HCT116 (cell line): ENCODE results near the gene ARHGEF16. TPM values are rescaled to one million over a fixed set of nuclear protein-coding genes. Genes with fewer than 3 reads are reported as not detected.

Experiments
- ATAC-seq: fragments of 200-7000 bp; cut with Tn5 transposase; 2 replicates; pipeline ENCODE4 v1.9.1; 2020; ENCODE audit warnings: mild to moderate bottlenecking, moderate library complexity
- BruUV-seq: library from RNA; stranded (reverse); fragments of 400-500 nt; replicated peaks from 2 replicates; lab custom pipeline; 2021; lab: Mats Ljungman, UMichigan
- CTCF ChIA-PET: fragments of 300-600 bp; sonication (Branson Sonifier 250); formaldehyde crosslinking; loops from one replicate; lab custom pipeline; 2021; ENCODE audit warnings: antibody characterized with exemption; lab: Charles Lee
- POLR2A ChIA-PET: fragments of 300-600, 350-600 bp; sonication (Branson Sonifier 250); formaldehyde crosslinking; loops from one replicate; lab custom pipeline; 2021; ENCODE audit warnings: antibody characterized with exemption; lab: Charles Lee
- RAD21 ChIA-PET, 2 experiments: fragments of 300-600 bp; sonication (Branson Sonifier 250); formaldehyde crosslinking; loops; one replicate each; lab custom pipeline; 2023; ENCODE audit warnings: low total read pairs in 2 of 2; ENCODE audit not compliant: uncharacterized antibody in 2 of 2, unreplicated experiment in 2 of 2, low non-redundant PET in 1 of 2; lab: Charles Lee
- DNase-seq: peaks from one replicate; pipeline ENCODE4 v3.0.0-alpha.2; 2010; ENCODE audit warnings: low read depth, low spot score
- H2AFZ ChIP-seq: fragments of 200-600 bp; shearing (Covaris generic), sonication (generic); 2 replicates; pipeline ENCODE4 v1.6.1; 2017; ENCODE audit warnings: low read depth, mixed run types, mixed read lengths, antibody characterized with exemption, low read length; ENCODE audit not compliant: poor library complexity, severe bottlenecking
- H3K27ac ChIP-seq: 2 replicates; pipeline ENCODE4 v1.5.1; 2012; ENCODE audit warnings: low read depth, low read length
- H3K27me3 ChIP-seq: fragments of 200-600 bp; sonication (generic); 2 replicates; pipeline ENCODE4 v1.6.1; 2016; ENCODE audit warnings: mixed run types, low read length, mixed read lengths; ENCODE audit not compliant: insufficient read depth
- H3K36me3 ChIP-seq, 2 experiments: fragments of 200-500 bp in 1 of 2; fragments of 200-600 bp in 1 of 2; sonication (Bioruptor generic) in 1 of 2; sonication (generic) in 1 of 2; 2 replicates each; pipeline versions ENCODE4 v1.5.1 to v1.6.1; 2014 to 2016; ENCODE audit warnings: low read length in 2 of 2, inconsistent platforms in 1 of 2, mixed read lengths in 1 of 2, mixed run types in 1 of 2; ENCODE audit not compliant: insufficient read depth in 2 of 2, control insufficient read depth in 1 of 2
- H3K4me1 ChIP-seq, 2 experiments: fragments of 200-600 bp in 1 of 2; sonication (generic) in 1 of 2; 2 replicates each; pipeline versions ENCODE4 v1.5.1 to v1.6.1; 2012 to 2017; ENCODE audit warnings: low read length in 2 of 2, inconsistent platforms in 1 of 2, mild to moderate bottlenecking in 1 of 2, mixed read lengths in 1 of 2, mixed run types in 1 of 2, moderate library complexity in 1 of 2; ENCODE audit not compliant: insufficient read depth in 2 of 2, control insufficient read depth in 1 of 2
- H3K4me2 ChIP-seq: fragments of 200-600 bp; sonication (generic); 2 replicates; pipeline ENCODE4 v1.6.1; 2017; ENCODE audit warnings: mixed run types, low read length, mixed read lengths
- H3K4me3 ChIP-seq, 2 experiments: fragments of 200-600 bp in 1 of 2; sonication (generic) in 1 of 2; replicated peaks in 1 of 2; 2 replicates each; pipeline ENCODE4 v1.5.1; 2011 to 2016; ENCODE audit warnings: low read length in 2 of 2, control low read depth in 1 of 2, low read depth in 1 of 2, mild to moderate bottlenecking in 1 of 2, mixed read lengths in 1 of 2, mixed run types in 1 of 2
- H3K79me2 ChIP-seq: fragments of 200-600 bp; sonication (generic); 2 replicates; pipeline ENCODE4 v1.6.1; 2017; ENCODE audit warnings: mild to moderate bottlenecking, mixed run types, low read length, moderate library complexity, mixed read lengths; ENCODE audit not compliant: insufficient read depth
- H3K9ac ChIP-seq: fragments of 200-600 bp; sonication (generic); 2 replicates; pipeline ENCODE4 v1.6.1; 2016; ENCODE audit warnings: low read length, mixed read lengths
- H3K9me2 ChIP-seq: fragments of 200-600 bp; sonication (generic), shearing (Covaris generic); 2 replicates; pipeline ENCODE4 v1.6.1; 2017; ENCODE audit warnings: mixed run types, mild to moderate bottlenecking, moderate library complexity; ENCODE audit not compliant: insufficient read depth
- H3K9me3 ChIP-seq, 2 experiments: fragments of 200-500 bp in 1 of 2; fragments of 200-600 bp in 1 of 2; sonication (Bioruptor generic) in 1 of 2; sonication (generic) in 1 of 2; 2 replicates each; pipeline ENCODE4 v1.6.1; 2014 to 2017; ENCODE audit warnings: low read length in 2 of 2, mixed read lengths in 2 of 2, inconsistent platforms in 1 of 2, low read depth in 1 of 2, mild to moderate bottlenecking in 1 of 2, mixed run types in 1 of 2, moderate library complexity in 1 of 2; ENCODE audit not compliant: control insufficient read depth in 1 of 2, insufficient read depth in 1 of 2
- H4K20me1 ChIP-seq: fragments of 200-600 bp; sonication (generic), shearing (Covaris generic); 2 replicates; pipeline ENCODE4 v1.6.1; 2017; ENCODE audit warnings: mixed run types, mild to moderate bottlenecking, moderate library complexity; ENCODE audit not compliant: insufficient read depth
- CTCF ChIP-seq, 3 experiments: fragments of 200-600 bp in 1 of 3; sonication (generic) in 1 of 3; IDR thresholded peaks in 2 of 3; conservative IDR thresholded peaks in 1 of 3; 2 replicates each; pipeline ENCODE4 v1.5.1; 2012 to 2017; ENCODE audit warnings: low read depth in 2 of 3, low read length in 2 of 3, antibody characterized with exemption in 1 of 3, borderline replicate concordance in 1 of 3, control low read depth in 1 of 3, mild to moderate bottlenecking in 1 of 3, mixed read lengths in 1 of 3, mixed run types in 1 of 3, moderate library complexity in 1 of 3; ENCODE audit not compliant: insufficient read depth in 1 of 3
- EGR1 ChIP-seq: IDR thresholded peaks from 2 replicates; pipeline ENCODE4 v1.6.1; 2012; ENCODE audit warnings: low read depth
- EZH2 ChIP-seq: fragments of 200-600 bp; sonication (generic); IDR thresholded peaks from 2 replicates; pipeline ENCODE4 v1.6.1; 2017; ENCODE audit warnings: antibody characterized with exemption, mixed run types
- EZH2phosphoT487 ChIP-seq: fragments of 200-600 bp; IDR thresholded peaks from 2 replicates; pipeline ENCODE4 v1.6.1; 2018; ENCODE audit warnings: antibody characterized with exemption, borderline replicate concordance
- FOSL1 ChIP-seq: IDR thresholded peaks from 2 replicates; pipeline ENCODE4 v1.6.1; 2012; ENCODE audit warnings: low read depth
- JUND ChIP-seq: IDR thresholded peaks from 2 replicates; pipeline ENCODE4 v1.6.1; 2012
- POLR2A ChIP-seq: IDR thresholded peaks from 2 replicates; pipeline ENCODE4 v1.7.0; 2011; ENCODE audit warnings: borderline replicate concordance; ENCODE audit not compliant: insufficient read depth, insufficient read length; ENCODE audit errors: extremely low read depth
- POLR2AphosphoS5 ChIP-seq: IDR thresholded peaks from 2 replicates; pipeline ENCODE4 v1.6.1; 2011; ENCODE audit warnings: mild to moderate bottlenecking, low read depth, low read length, moderate library complexity
- RAD21 ChIP-seq: IDR thresholded peaks from 2 replicates; pipeline ENCODE4 v1.6.1; 2012; ENCODE audit warnings: low read depth, mild to moderate bottlenecking
- SIN3A ChIP-seq: IDR thresholded peaks from 2 replicates; pipeline ENCODE4 v1.6.1; 2012; ENCODE audit warnings: low read depth
- SP1 ChIP-seq: IDR thresholded peaks from 2 replicates; pipeline ENCODE4 v1.6.1; 2012; ENCODE audit warnings: low read depth
- YY1 ChIP-seq: IDR thresholded peaks from 2 replicates; pipeline ENCODE4 v1.6.1; 2011; ENCODE audit warnings: low read length, low read depth, moderate library complexity, mild to moderate bottlenecking; ENCODE audit not compliant: insufficient replicate concordance; ENCODE audit errors: extremely low read depth
- ZFX ChIP-seq: fragments of 450-650 bp; IDR thresholded peaks from 2 replicates; pipeline ENCODE4 v1.6.1; 2017
- ZNF274 ChIP-seq: fragments of 200-500 bp; sonication (Bioruptor generic); IDR thresholded peaks from 2 replicates; pipeline ENCODE4 v1.6.1; 2014; ENCODE audit warnings: mild to moderate bottlenecking, low read depth, low read length, inconsistent platforms
- intact Hi-C: fragments of 100-400 bp; cut with micrococcal nuclease; formaldehyde crosslinking; loops from 2 replicates; pipeline ENCODE4 v1.10.0; 2022
- total RNA-seq: library from RNA; stranded (reverse); gene quantifications from one replicate; pipeline ENCODE4 v1.2.1, GENCODE V29; 2021; ENCODE audit not compliant: unreplicated experiment
- TF ChIP-seq, protein P1 (sequence below): IDR thresholded peaks from 2 replicates; pipeline ENCODE4 v1.6.1; 2012
- TF ChIP-seq, protein P2 (sequence below): IDR thresholded peaks from 2 replicates; pipeline ENCODE4 v1.6.1; 2012
- TF ChIP-seq, protein P3 (sequence below): IDR thresholded peaks from 2 replicates; pipeline ENCODE4 v1.6.1; 2012; ENCODE audit warnings: low read depth
- TF ChIP-seq, protein P4 (sequence below): IDR thresholded peaks from 2 replicates; pipeline ENCODE4 v1.6.1; 2011; ENCODE audit warnings: mild to moderate bottlenecking, low read length, moderate library complexity; ENCODE audit not compliant: insufficient replicate concordance; ENCODE audit errors: extremely low read depth

The ARHGEF16 gene
- total RNA-seq, 1 experiment from 2014 or later: 37.4 TPM

- no peaks in the 10 kb centered on the region for H4K20me1 ChIP-seq
- H3K36me3 ChIP-seq: no peaks in the 10 kb centered on the region
- H2AFZ ChIP-seq: no peak overlapping the region
- RAD21 ChIA-PET: no interaction called here
- no peaks in the 10 kb centered on the region for H3K9me3 ChIP-seq
- no peaks in the 10 kb centered on the region for H3K9me2 ChIP-seq
- no peak overlapping the region for H3K9ac ChIP-seq
- POLR2A ChIA-PET: no interaction called here
- H3K4me1 ChIP-seq: no peaks in the 10 kb centered on the region
- H3K27me3 ChIP-seq: no peaks in the 10 kb centered on the region
- intact Hi-C loops: no loop called here
- BruUV-seq: no TSS peak
- no peak for DNase-seq
- H3K4me3 ChIP-seq: no peak overlapping the region
- ATAC-seq: peak; percentile 15; the same call in 1 of the 2 replicates
- H3K4me2 ChIP-seq: no peak overlapping the region
- H3K79me2 ChIP-seq: no peaks in the 10 kb centered on the region
- CTCF ChIA-PET: interaction anchor here (1.1 kb wide), 1 partner anchor 22 kb away, joined by 3 read pairs; no protein-coding TSS in a partner anchor
- H3K27ac ChIP-seq: no peak overlapping the region
- TF ChIP-seq SIN3A (no peak), CTCF (IDR thresholded peaks at IDR 0.05 in 2 of 3, conservative IDR thresholded peaks at IDR 0.05 in 1 of 3; ENCODE audit: borderline replicate concordance in 1 of 3, insufficient read depth in 1 of 3, low read depth in 2 of 3, low read length in 2 of 3) (no peak), EZH2phosphoT487 (no peak), EGR1 (no peak), POLR2A (no peak), SP1 (no peak), RAD21 (no peak), EZH2 (no peak), POLR2AphosphoS5 (no peak), JUND (no peak), ZFX (no peak), YY1 (no peak), FOSL1 (no peak), ZNF274 (no peak)
- TF ChIP-seq, protein P1, sequence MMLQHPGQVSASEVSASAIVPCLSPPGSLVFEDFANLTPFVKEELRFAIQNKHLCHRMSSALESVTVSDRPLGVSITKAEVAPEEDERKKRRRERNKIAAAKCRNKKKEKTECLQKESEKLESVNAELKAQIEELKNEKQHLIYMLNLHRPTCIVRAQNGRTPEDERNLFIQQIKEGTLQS: no peak
- TF ChIP-seq, protein P2, sequence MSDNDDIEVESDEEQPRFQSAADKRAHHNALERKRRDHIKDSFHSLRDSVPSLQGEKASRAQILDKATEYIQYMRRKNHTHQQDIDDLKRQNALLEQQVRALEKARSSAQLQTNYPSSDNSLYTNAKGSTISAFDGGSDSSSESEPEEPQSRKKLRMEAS: no peak
- TF ChIP-seq, protein P3, sequence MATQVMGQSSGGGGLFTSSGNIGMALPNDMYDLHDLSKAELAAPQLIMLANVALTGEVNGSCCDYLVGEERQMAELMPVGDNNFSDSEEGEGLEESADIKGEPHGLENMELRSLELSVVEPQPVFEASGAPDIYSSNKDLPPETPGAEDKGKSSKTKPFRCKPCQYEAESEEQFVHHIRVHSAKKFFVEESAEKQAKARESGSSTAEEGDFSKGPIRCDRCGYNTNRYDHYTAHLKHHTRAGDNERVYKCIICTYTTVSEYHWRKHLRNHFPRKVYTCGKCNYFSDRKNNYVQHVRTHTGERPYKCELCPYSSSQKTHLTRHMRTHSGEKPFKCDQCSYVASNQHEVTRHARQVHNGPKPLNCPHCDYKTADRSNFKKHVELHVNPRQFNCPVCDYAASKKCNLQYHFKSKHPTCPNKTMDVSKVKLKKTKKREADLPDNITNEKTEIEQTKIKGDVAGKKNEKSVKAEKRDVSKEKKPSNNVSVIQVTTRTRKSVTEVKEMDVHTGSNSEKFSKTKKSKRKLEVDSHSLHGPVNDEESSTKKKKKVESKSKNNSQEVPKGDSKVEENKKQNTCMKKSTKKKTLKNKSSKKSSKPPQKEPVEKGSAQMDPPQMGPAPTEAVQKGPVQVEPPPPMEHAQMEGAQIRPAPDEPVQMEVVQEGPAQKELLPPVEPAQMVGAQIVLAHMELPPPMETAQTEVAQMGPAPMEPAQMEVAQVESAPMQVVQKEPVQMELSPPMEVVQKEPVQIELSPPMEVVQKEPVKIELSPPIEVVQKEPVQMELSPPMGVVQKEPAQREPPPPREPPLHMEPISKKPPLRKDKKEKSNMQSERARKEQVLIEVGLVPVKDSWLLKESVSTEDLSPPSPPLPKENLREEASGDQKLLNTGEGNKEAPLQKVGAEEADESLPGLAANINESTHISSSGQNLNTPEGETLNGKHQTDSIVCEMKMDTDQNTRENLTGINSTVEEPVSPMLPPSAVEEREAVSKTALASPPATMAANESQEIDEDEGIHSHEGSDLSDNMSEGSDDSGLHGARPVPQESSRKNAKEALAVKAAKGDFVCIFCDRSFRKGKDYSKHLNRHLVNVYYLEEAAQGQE: no peak
- TF ChIP-seq, protein P4, sequence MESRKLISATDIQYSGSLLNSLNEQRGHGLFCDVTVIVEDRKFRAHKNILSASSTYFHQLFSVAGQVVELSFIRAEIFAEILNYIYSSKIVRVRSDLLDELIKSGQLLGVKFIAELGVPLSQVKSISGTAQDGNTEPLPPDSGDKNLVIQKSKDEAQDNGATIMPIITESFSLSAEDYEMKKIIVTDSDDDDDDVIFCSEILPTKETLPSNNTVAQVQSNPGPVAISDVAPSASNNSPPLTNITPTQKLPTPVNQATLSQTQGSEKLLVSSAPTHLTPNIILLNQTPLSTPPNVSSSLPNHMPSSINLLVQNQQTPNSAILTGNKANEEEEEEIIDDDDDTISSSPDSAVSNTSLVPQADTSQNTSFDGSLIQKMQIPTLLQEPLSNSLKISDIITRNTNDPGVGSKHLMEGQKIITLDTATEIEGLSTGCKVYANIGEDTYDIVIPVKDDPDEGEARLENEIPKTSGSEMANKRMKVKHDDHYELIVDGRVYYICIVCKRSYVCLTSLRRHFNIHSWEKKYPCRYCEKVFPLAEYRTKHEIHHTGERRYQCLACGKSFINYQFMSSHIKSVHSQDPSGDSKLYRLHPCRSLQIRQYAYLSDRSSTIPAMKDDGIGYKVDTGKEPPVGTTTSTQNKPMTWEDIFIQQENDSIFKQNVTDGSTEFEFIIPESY: no peak
- TF ChIP-seq, all 23 proteins: peak for 0
Measured at GRCh38 chr1:3430820-3431219, 23.6 kb upstream of the ARHGEF16 start.
